Measurements from ENCODE around the gene NMT1.
"Not testable (repeated sequence)": the region's sequence is repeated elsewhere in the genome, so short reads cannot be mapped to it uniquely, and the experiment has no call there.

DNA sequence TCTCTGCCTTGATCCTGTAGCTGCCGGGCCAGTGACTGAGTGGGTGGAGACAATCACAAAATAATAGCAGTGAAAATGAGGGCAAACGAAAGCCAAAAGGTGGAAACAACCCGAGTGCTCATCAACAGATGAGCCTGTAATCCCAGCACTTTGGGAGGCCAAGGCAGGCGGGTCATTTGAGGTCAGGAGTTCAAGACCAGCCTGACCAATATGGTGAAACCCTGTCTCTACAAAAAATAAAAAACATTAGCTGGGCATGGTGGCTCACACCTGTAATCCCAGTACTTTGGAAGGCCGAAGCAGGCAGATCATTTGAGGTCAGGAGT lies 63.6 kb downstream of the NMT1 start:
- TF ChIP-seq CTCF (IDR thresholded peaks at IDR 0.05; ENCODE audit: poor library complexity); EZH2 (IDR thresholded peaks at IDR 0.05; ENCODE audit: borderline replicate concordance): not testable (repeated sequence)
